ENCODE results near the gene PHLDB2. TPM values are rescaled to one million over a fixed set of nuclear protein-coding genes. Genes with fewer than 3 reads are reported as not detected.

Gene PHLDB2
- total and polyA plus RNA-seq, 2 of the 8 experiments (the other 6 are each of a cell fraction or from before 2014, with no cell fraction given) = 5.8 to 22.6 TPM

DNA sequence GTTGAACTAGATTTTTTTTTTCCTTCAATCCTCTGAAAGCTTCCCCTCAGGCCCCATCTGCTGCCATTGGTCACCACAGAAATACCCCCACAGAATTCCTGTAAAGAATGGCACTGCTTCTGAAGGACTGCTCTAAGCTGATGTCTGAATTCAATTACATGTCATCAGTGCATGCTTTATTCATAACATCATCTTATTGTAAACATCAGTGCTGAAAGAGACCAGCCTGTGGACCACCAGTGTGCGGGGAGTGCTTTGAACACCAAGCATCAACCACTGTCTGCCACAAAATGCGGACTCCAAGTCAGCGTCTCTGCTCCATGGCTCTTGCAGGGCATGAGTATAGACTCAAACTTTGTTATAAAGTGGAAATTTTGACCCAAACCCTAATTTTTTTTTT, 11.6 kb downstream of the PHLDB2 start:
- FAIRE-seq (no peak), DNase-seq (ENCODE audit: low read depth in 1 of 2, low spot score in 2 of 2) (no peak)
- Histone ChIP-seq H2BK5ac (ENCODE audit: low read depth, low read length) (no peak overlapping the region), H3K4ac (replicated peaks; ENCODE audit: insufficient read length, low read depth, low read length) (no peak overlapping the region), H3K18ac (ENCODE audit: extremely low read depth, low read length) (no peak overlapping the region), H3K23me2 (ENCODE audit: low read depth, low read length) (no peaks in the 10 kb centered on the region; the same call in 1 of the 2 replicates), H2BK20ac (ENCODE audit: low read length) (no peak overlapping the region), H3K4me2 (ENCODE audit: insufficient read depth in 1 of 2, low read depth in 2 of 2, low read length in 2 of 2) (no peak overlapping the region), H4K20me1 (replicated peaks in 1 of 2; ENCODE audit: control insufficient read depth in 1 of 2, insufficient read depth in 2 of 2, low read length in 2 of 2) (no peaks in the 10 kb centered on the region), H3K27ac (ENCODE audit: low read depth, low read length) (no peak overlapping the region), H2BK12ac (ENCODE audit: low read depth, low read length) (no peak overlapping the region), H3K14ac (ENCODE audit: insufficient read length) (no peak overlapping the region), H2BK15ac (ENCODE audit: low read length) (no peak overlapping the region), H3K27me3 (replicated peaks in 1 of 4; ENCODE audit: control insufficient read depth in 3 of 4, extremely low read depth in 1 of 4, insufficient read depth in 3 of 4, low read length in 3 of 4) (no peaks in the 10 kb centered on the region), H4K91ac (replicated peaks; ENCODE audit: insufficient read length, low read length) (no peak overlapping the region), H2BK120ac (replicated peaks; ENCODE audit: low read depth, low read length) (no peak overlapping the region), H3K9me3 (ENCODE audit: insufficient read depth in 2 of 2, low read depth in 1 of 2, low read length in 1 of 2) (no peaks in the 10 kb centered on the region), H2AK5ac (ENCODE audit: low read depth, low read length) (no peak overlapping the region), H3K79me2 (ENCODE audit: control insufficient read depth in 1 of 2, insufficient read depth in 2 of 2, low read length in 2 of 2) (peaks cover 0 to 14% of the 10 kb centered on the region in 2 experiments; a peak in 2 of 4 replicates), H4K8ac (ENCODE audit: extremely low read depth, insufficient read depth, low read length) (no peak overlapping the region), H3K79me1 (ENCODE audit: low read depth, low read length) (no peaks in the 10 kb centered on the region), H3K23ac (ENCODE audit: insufficient read length) (no peak overlapping the region), H3K36me3 (ENCODE audit: control insufficient read depth in 2 of 4, insufficient read depth in 4 of 4, low read length in 3 of 4) (no peaks in the 10 kb centered on the region), H3K4me1 (replicated peaks in 1 of 4; ENCODE audit: control insufficient read depth in 3 of 4, insufficient read depth in 4 of 4, low read length in 3 of 4) (peaks cover 2 to 7% (median 3%) of the 10 kb centered on the region in 4 experiments; a peak in 4 of 7 replicates), H2AFZ (ENCODE audit: low read length) (no peak overlapping the region), H4K5ac (ENCODE audit: insufficient read length, low read depth, low read length) (no peak overlapping the region), H3K56ac (replicated peaks; ENCODE audit: insufficient read length, low read depth, low read length) (no peak overlapping the region), H3K9ac (replicated peaks in 1 of 4; ENCODE audit: extremely low read depth in 1 of 4, low read depth in 3 of 4, low read length in 3 of 4) (no peak overlapping the region), H3K4me3 (ENCODE audit: extremely low read depth in 1 of 4, insufficient read depth in 2 of 4, low read depth in 3 of 4, low read length in 4 of 4) (no peak overlapping the region)
- 97% methylated on average over 3 of the region's 3 CpGs; no CpG with 5 or more reads in 1 of the 2 experiments for WGBS, 2 experiments (ENCODE audit: extremely low coverage in 1 of 2, insufficient coverage in 1 of 2, insufficient read length in 1 of 2, insufficient replicate concordance in 2 of 2, low coverage in 1 of 2, low lambda C conversion rate in 2 of 2, missing lambda C conversion rate in 1 of 2)
- POLR2A ChIA-PET (ENCODE audit: partially characterized antibody) = interaction anchor here (0.5 kb wide), 1 partner anchor 17 kb away, joined by 3 read pairs; no protein-coding TSS in a partner anchor
- TF ChIP-seq ZNF274 (IDR thresholded peaks at IDR 0.05; ENCODE audit: borderline replicate concordance, extremely low read depth, low read length) (no peak), CREB1 (IDR thresholded peaks at IDR 0.05) (no peak), BCL11A (IDR thresholded peaks at IDR 0.05; ENCODE audit: low read depth in 2 of 2, low read length in 2 of 2) (no peak), POLR2A (IDR thresholded peaks at IDR 0.05; ENCODE audit: control extremely low read depth in 1 of 2, low read depth in 2 of 2, low read length in 2 of 2) (no peak), TBP (IDR thresholded peaks at IDR 0.05; ENCODE audit: low read depth, low read length) (no peak), SRF (IDR thresholded peaks at IDR 0.05; ENCODE audit: low read depth, low read length) (no peak), TAF7 (optimal IDR thresholded peaks at IDR 0.05; ENCODE audit: borderline replicate concordance, low read depth, low read length) (no peak), EZH2 (IDR thresholded peaks at IDR 0.05; ENCODE audit: low read depth, low read length, severe bottlenecking) (no peak), MAFK (IDR thresholded peaks at IDR 0.05; ENCODE audit: low read depth, low read length) (no peak), CTCF (IDR thresholded peaks at IDR 0.05; ENCODE audit: control extremely low read depth in 1 of 3, insufficient read depth in 1 of 3, low read depth in 1 of 3, low read length in 3 of 3) (no peak), SUZ12 (IDR thresholded peaks at IDR 0.05; ENCODE audit: low read length) (no peak), SIRT6 (IDR thresholded peaks at IDR 0.05; ENCODE audit: low read length) (no peak)
- CTCF ChIA-PET (ENCODE audit: partially characterized antibody) = interaction anchor here (0.7 to 1.5 kb wide), 7 partner anchors 8 to 154 kb away, joined by 3 to 5 read pairs (median 4); no protein-coding TSS in a partner anchor

Data from H1 (cell line).